GM12864 (cell line): Measurements from ENCODE around the gene ITGB1.

Experiments used
- DNase-seq: peaks from one replicate; pipeline ENCODE4 v3.0.0-alpha.2; 2011; ENCODE audit warnings: low read depth
- H3K4me3 ChIP-seq: 2 replicates; pipeline ENCODE4 v1.5.1; 2011; ENCODE audit warnings: mild to moderate bottlenecking, low read depth, low read length, control low read depth
- TF ChIP-seq, protein P1 (sequence below): IDR thresholded peaks from 2 replicates; pipeline ENCODE4 v1.5.1; 2011; ENCODE audit warnings: low read depth, mild to moderate bottlenecking, moderate library complexity, low read length, control low read depth, inconsistent platforms; ENCODE audit errors: missing control alignments

Gene ITGB1

GRCh38 chr10:32878646-32879045, 79.4 kb downstream of the ITGB1 start:
- TF ChIP-seq, protein P1, sequence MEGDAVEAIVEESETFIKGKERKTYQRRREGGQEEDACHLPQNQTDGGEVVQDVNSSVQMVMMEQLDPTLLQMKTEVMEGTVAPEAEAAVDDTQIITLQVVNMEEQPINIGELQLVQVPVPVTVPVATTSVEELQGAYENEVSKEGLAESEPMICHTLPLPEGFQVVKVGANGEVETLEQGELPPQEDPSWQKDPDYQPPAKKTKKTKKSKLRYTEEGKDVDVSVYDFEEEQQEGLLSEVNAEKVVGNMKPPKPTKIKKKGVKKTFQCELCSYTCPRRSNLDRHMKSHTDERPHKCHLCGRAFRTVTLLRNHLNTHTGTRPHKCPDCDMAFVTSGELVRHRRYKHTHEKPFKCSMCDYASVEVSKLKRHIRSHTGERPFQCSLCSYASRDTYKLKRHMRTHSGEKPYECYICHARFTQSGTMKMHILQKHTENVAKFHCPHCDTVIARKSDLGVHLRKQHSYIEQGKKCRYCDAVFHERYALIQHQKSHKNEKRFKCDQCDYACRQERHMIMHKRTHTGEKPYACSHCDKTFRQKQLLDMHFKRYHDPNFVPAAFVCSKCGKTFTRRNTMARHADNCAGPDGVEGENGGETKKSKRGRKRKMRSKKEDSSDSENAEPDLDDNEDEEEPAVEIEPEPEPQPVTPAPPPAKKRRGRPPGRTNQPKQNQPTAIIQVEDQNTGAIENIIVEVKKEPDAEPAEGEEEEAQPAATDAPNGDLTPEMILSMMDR: no peak

GRCh38 chr10:32877915-32878314, 80.1 kb downstream of the ITGB1 start:
- TF ChIP-seq, protein P1: no peak
- H3K4me3 ChIP-seq: no peak overlapping the region
- no peak for DNase-seq

More at GRCh38 chr10:32878646-32879045, 79.4 kb downstream of the ITGB1 start:
- DNase-seq: no peak
- H3K4me3 ChIP-seq: no peak overlapping the region

GRCh38 chr10:32865170-32865569, 92.9 kb downstream of the ITGB1 start:
- H3K4me3 ChIP-seq: no peak overlapping the region
- no peak for DNase-seq
- TF ChIP-seq, protein P1: no peak

- TF ChIP-seq, protein P1: no peak
- H3K4me3 ChIP-seq: no peak overlapping the region
- DNase-seq: no peak
Observed at GRCh38 chr10:32854435-32854834, 103.6 kb downstream of the ITGB1 start.

- no peak overlapping the region for H3K4me3 ChIP-seq
Observed at GRCh38 chr10:32851301-32851700, 106.7 kb downstream of the ITGB1 start.

More at GRCh38 chr10:32851301-32851700, 106.7 kb downstream of the ITGB1 start:
- DNase-seq: no peak
- TF ChIP-seq, protein P1: no peak
